Left lung (tissue), 10 donors: ENCODE measurements around the gene KCTD5. TPM values are rescaled to one million over a fixed set of nuclear protein-coding genes. Genes with fewer than 3 reads are reported as not detected.
A peak's percentile ranks its signal among the peaks of the same experiment; 100 is the strongest.

ENCODE experiments used
- ATAC-seq: fragments of 200-7000 bp; cut with Tn5 transposase; one replicate; pipeline ENCODE4 v1.9.1; 2020; ENCODE audit warnings: moderate library complexity
- DNase-seq, 4 donors: peaks; one replicate each; pipeline ENCODE4 v3.0.0-alpha.2; 2013 to 2020
- H3K27ac ChIP-seq, 2 donors: fragments of 200-600 bp; sonication (generic) in 1 of 2; one replicate each; pipeline versions ENCODE4 v1.5.0 to v1.8.0; 2020 to 2021
- H3K27me3 ChIP-seq, 2 donors: fragments of 200-600 bp; sonication (generic) in 1 of 2; one replicate each; pipeline versions ENCODE4 v1.5.0 to v1.8.0; 2020 to 2021
- H3K36me3 ChIP-seq, 2 donors: fragments of 200-600 bp; sonication (generic) in 1 of 2; one replicate each; pipeline versions ENCODE4 v1.5.0 to v1.8.0; 2020 to 2021
- H3K4me1 ChIP-seq, 2 donors: fragments of 200-600 bp; one replicate each; pipeline ENCODE4 v1.8.0; 2021
- H3K4me3 ChIP-seq, 2 donors: fragments of 200-600 bp; sonication (generic) in 1 of 2; one replicate each; pipeline versions ENCODE4 v1.5.0 to v1.8.0; 2020 to 2021; ENCODE audit warnings: mild to moderate bottlenecking in 1 of 2
- H3K9me3 ChIP-seq, 2 donors: fragments of 200-600 bp; sonication (generic) in 1 of 2; one replicate each; pipeline versions ENCODE4 v1.5.0 to v1.8.0; 2020 to 2021
- intact Hi-C, 2 donors: fragments of 100-400 bp; cut with DNase I; formaldehyde crosslinking; loops; one replicate each; pipeline versions ENCODE4 v1.11.2 to v1.14.2; 2022
- polyA plus RNA-seq, 6 donors: library from polyadenylated mRNA; unstranded; fragments of 120-200 nt; gene quantifications; one replicate each; pipeline ENCODE4 v1.2.1, GENCODE V29; 2013; ENCODE audit not compliant: insufficient read length in 6 of 6
- total RNA-seq, 2 donors: library from RNA; stranded (reverse); fragmentation: NEBNext Ultra II Directional; extraction: Animal tissue kit (Norgen Biotek cat#: 25700); gene quantifications; one replicate each; pipeline ENCODE4 v1.2.1, GENCODE V29; 2021
- TF ChIP-seq, protein P1 (sequence below), 2 donors: fragments of 200-600 bp; sonication (generic) in 1 of 2; IDR thresholded peaks; one replicate each; pipeline versions ENCODE4 v1.5.0 to v1.8.0; 2021; ENCODE audit warnings: antibody characterized with exemption in 2 of 2
- donor health status: DM: no; HTN: yes; CAD: no.
- donor health status: DM: no; HTN: no; CAD: no.

The KCTD5 gene
- total and polyA plus RNA-seq, 8 donors, result 18.4 to 28.3 (median 21.4) TPM

- Histone ChIP-seq H3K27me3 (peaks cover 0 to 20% of the 10 kb centered on the region in 2 donors), H3K36me3 (no peaks in the 10 kb centered on the region), H3K27ac (no peak overlapping the region), H3K9me3 (no peaks in the 10 kb centered on the region), H3K4me1 (no peaks in the 10 kb centered on the region), H3K4me3 (no peak overlapping the region)
- no peak for ATAC-seq
- peak in 1 of 4 donors; percentile 25 for DNase-seq
- intact Hi-C loops, result no loop called here
- TF ChIP-seq, protein P1, sequence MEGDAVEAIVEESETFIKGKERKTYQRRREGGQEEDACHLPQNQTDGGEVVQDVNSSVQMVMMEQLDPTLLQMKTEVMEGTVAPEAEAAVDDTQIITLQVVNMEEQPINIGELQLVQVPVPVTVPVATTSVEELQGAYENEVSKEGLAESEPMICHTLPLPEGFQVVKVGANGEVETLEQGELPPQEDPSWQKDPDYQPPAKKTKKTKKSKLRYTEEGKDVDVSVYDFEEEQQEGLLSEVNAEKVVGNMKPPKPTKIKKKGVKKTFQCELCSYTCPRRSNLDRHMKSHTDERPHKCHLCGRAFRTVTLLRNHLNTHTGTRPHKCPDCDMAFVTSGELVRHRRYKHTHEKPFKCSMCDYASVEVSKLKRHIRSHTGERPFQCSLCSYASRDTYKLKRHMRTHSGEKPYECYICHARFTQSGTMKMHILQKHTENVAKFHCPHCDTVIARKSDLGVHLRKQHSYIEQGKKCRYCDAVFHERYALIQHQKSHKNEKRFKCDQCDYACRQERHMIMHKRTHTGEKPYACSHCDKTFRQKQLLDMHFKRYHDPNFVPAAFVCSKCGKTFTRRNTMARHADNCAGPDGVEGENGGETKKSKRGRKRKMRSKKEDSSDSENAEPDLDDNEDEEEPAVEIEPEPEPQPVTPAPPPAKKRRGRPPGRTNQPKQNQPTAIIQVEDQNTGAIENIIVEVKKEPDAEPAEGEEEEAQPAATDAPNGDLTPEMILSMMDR (IDR thresholded peaks at IDR 0.05), result no peak
Measured at GRCh38 chr16:2736476-2737237, 54.3 kb downstream of the KCTD5 start.

GRCh38 chr16:2737238-2737605 lies 54.9 kb downstream of the KCTD5 start:
- Histone ChIP-seq H3K27ac (no peak overlapping the region), H3K9me3 (no peaks in the 10 kb centered on the region), H3K4me3 (no peak overlapping the region), H3K4me1 (no peaks in the 10 kb centered on the region), H3K27me3 (peaks cover 0 to 20% of the 10 kb centered on the region in 2 donors), H3K36me3 (no peaks in the 10 kb centered on the region)
- DNase-seq (peak in 1 of 4 donors; percentile 41), ATAC-seq (no peak)
- TF ChIP-seq, protein P1 (IDR thresholded peaks at IDR 0.05), result no peak
- intact Hi-C loops, result no loop called here

GRCh38 chr16:2737895-2738418 lies 55.6 kb downstream of the KCTD5 start:
- no peaks in the 10 kb centered on the region for H3K9me3 ChIP-seq
- H3K27ac ChIP-seq, result no peak overlapping the region
- H3K27me3 ChIP-seq, result peaks cover 0 to 20% of the 10 kb centered on the region in 2 donors
- TF ChIP-seq, protein P1 (IDR thresholded peaks at IDR 0.05), result no peak
- intact Hi-C loops, result no loop called here
- ATAC-seq, result no peak
- peak in 1 of 4 donors; percentile 44 for DNase-seq
- no peaks in the 10 kb centered on the region for H3K36me3 ChIP-seq
- H3K4me1 ChIP-seq, result no peaks in the 10 kb centered on the region
- H3K4me3 ChIP-seq, result no peak overlapping the region

GRCh38 chr16:2738615-2739014 lies 56.3 kb downstream of the KCTD5 start:
- intact Hi-C loops, result no loop called here
- DNase-seq (peak in 1 of 4 donors; percentile 49), ATAC-seq (no peak)
- no peak overlapping the region for H3K4me3 ChIP-seq
- no peaks in the 10 kb centered on the region for H3K9me3 ChIP-seq
- H3K27ac ChIP-seq, result no peak overlapping the region
- no peaks in the 10 kb centered on the region for H3K4me1 ChIP-seq
- TF ChIP-seq, protein P1 (IDR thresholded peaks at IDR 0.05), result no peak
- H3K27me3 ChIP-seq, result peaks cover 0 to 20% of the 10 kb centered on the region in 2 donors
- no peaks in the 10 kb centered on the region for H3K36me3 ChIP-seq

DNA sequence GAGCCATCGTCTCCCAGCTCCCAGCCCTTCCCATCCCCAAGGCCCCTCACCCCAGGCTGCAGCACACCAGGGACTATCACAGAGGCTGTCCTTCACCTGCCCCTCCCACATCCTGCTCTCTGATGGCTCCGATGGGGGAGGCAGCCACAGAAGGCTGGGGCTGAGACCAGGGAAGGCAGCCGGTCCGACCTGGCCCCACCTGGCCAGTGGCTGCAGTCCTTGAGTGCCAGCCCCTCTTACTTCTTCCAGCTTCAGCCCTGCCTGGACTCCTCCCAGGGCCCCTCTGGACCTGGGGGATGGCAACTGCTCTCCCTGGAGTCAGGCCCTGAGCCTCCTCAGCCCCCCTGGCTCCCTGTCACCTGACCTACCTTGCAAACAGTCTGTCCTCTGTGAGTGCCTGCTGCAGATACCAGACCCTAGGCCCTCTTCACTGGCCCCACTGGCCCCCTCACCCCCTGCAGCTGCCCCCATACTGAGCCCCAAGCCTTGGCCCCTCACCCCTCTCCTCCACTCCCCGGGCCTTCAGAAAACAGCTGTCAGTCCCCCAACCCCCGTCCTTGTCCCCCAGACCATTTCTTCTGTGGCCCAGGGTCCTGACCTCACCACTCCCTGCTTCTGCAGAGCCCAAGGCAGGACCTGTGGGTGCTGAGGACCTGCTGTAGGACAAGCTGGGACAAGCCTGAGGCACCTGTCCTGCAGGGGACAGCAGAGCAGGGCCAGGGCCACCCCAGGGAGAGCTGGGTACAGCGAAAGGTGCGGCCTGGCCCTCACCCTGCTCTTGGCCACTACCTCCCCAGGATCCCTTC lies 57.5 kb downstream of the KCTD5 start:
- H3K4me3 ChIP-seq, result no peak overlapping the region
- peaks cover 0 to 20% of the 10 kb centered on the region in 2 donors for H3K27me3 ChIP-seq
- H3K4me1 ChIP-seq, result no peaks in the 10 kb centered on the region
- TF ChIP-seq, protein P1 (IDR thresholded peaks at IDR 0.05), result no peak
- H3K27ac ChIP-seq, result no peak overlapping the region
- no peaks in the 10 kb centered on the region for H3K9me3 ChIP-seq
- intact Hi-C loops, result no loop called here
- DNase-seq (peak in 1 of 4 donors; percentile 34), ATAC-seq (no peak)
- H3K36me3 ChIP-seq, result no peaks in the 10 kb centered on the region
